Aorta (tissue), 5 donors: Measurements from ENCODE around the gene LRP4. TPM values are rescaled to one million over a fixed set of nuclear protein-coding genes. Genes with fewer than 3 reads are reported as not detected.

Experiments used
- ATAC-seq: fragments of 200-7000 bp; cut with Tn5 transposase; one replicate; pipeline ENCODE4 v1.9.1; 2022; ENCODE audit warnings: moderate library complexity; ENCODE audit not compliant: low FRiP score
- DNase-seq, 2 donors: peaks; one replicate each; pipeline ENCODE4 v3.0.0-alpha.2; 2020
- H3K27ac ChIP-seq, 2 donors: one replicate each; pipeline ENCODE4 v1.5.1; 2013; ENCODE audit warnings: low read length in 2 of 2, mild to moderate bottlenecking in 2 of 2, moderate library complexity in 2 of 2, control low read depth in 1 of 2, inconsistent platforms in 1 of 2, low read depth in 1 of 2
- H3K27me3 ChIP-seq, 2 donors: one replicate each; pipeline ENCODE4 v1.6.1; 2013; ENCODE audit warnings: control low read depth in 1 of 2, low read length in 1 of 2, mild to moderate bottlenecking in 1 of 2, moderate library complexity in 1 of 2; ENCODE audit not compliant: insufficient read depth in 2 of 2, control insufficient read depth in 1 of 2
- H3K36me3 ChIP-seq, 2 donors: one replicate each; pipeline ENCODE4 v1.6.1; 2013; ENCODE audit warnings: control low read depth in 1 of 2, low read length in 1 of 2, mild to moderate bottlenecking in 1 of 2; ENCODE audit not compliant: insufficient read depth in 2 of 2, control insufficient read depth in 1 of 2
- H3K4me1 ChIP-seq, 2 donors: one replicate each; pipeline ENCODE4 v1.6.1; 2013; ENCODE audit warnings: low read length in 2 of 2, control low read depth in 1 of 2, mild to moderate bottlenecking in 1 of 2, moderate library complexity in 1 of 2; ENCODE audit not compliant: insufficient read depth in 2 of 2, control insufficient read depth in 1 of 2
- H3K4me3 ChIP-seq, 2 donors: one replicate each; pipeline ENCODE4 v1.5.1; 2013; ENCODE audit warnings: low read length in 2 of 2, control low read depth in 1 of 2, mild to moderate bottlenecking in 1 of 2
- H3K9me3 ChIP-seq: one replicate; pipeline ENCODE4 v1.6.1; 2013; ENCODE audit warnings: mild to moderate bottlenecking, low read length; ENCODE audit not compliant: control insufficient read depth
- WGBS, 2 donors: extraction: QIAGEN DNeasy Blood & Tissue Kit; methylation state at CpG; one replicate each; pipeline ENCODE4 v1.1.7; 2013; 5-methylcytosine and 5-hydroxymethylcytosine counted together
- intact Hi-C, 2 donors: fragments of 100-400 bp; cut with DNase I; formaldehyde crosslinking; loops; one replicate each; pipeline versions ENCODE4 v1.14.2 to v1.15.0; 2022
- polyA plus RNA-seq, 2 donors: library from polyadenylated mRNA; stranded (reverse); fragments of 200-250 nt; gene quantifications; one replicate each; pipeline ENCODE4 v1.2.3, GENCODE V29; 2013
- total RNA-seq, 2 donors: library from RNA; stranded (reverse); fragmentation: NEBNext Ultra II Directional; extraction: Animal tissue kit (Norgen Biotek cat#: 25700); gene quantifications; one replicate each; pipeline ENCODE4 v1.2.1, GENCODE V29; 2021
- donor health status: healthy with polysubstance abuse.
- donor health status: Bipolar disorder and iron deficiency.
- donor health status: DM: no; HTN: no; CAD: no.
- donor health status: DM: no; HTN: no; CAD: no.
- donor health status: DM: yes; HTN: yes; CAD: no.

LRP4 gene
- total and polyA plus RNA-seq, 4 donors: 0.90 to 8.6 (median 3.1) TPM

GRCh38 chr11:46876471-46876870 is 41.9 kb downstream of the LRP4 start:
- no peaks in the 10 kb centered on the region for H3K27me3 ChIP-seq
- no peak for DNase-seq
- no peak for ATAC-seq
- H3K36me3 ChIP-seq: peaks cover 0 to 2% of the 10 kb centered on the region in 2 donors
- intact Hi-C loops: no loop called here
- H3K27ac ChIP-seq: no peak overlapping the region
- 93 to 94% methylated on average over 11 of the region's 11 CpGs for WGBS, 2 donors
- no peaks in the 10 kb centered on the region for H3K9me3 ChIP-seq
- no peaks in the 10 kb centered on the region for H3K4me1 ChIP-seq
- no peak overlapping the region for H3K4me3 ChIP-seq

- 92 to 94% methylated on average over 6 of the region's 6 CpGs for WGBS, 2 donors
- Histone ChIP-seq H3K9me3 (no peaks in the 10 kb centered on the region), H3K27me3 (no peaks in the 10 kb centered on the region), H3K27ac (no peak overlapping the region), H3K4me1 (no peaks in the 10 kb centered on the region), H3K36me3 (peaks cover 0 to 2% of the 10 kb centered on the region in 2 donors), H3K4me3 (no peak overlapping the region)
- no peak for DNase-seq
- no peak for ATAC-seq
- intact Hi-C loops: no loop called here
Observed at GRCh38 chr11:46874586-46874985, 43.8 kb downstream of the LRP4 start.

GRCh38 chr11:46868912-46869311 is 49.4 kb downstream of the LRP4 start:
- no peak for DNase-seq

GRCh38 chr11:46865340-46865739 is 53.0 kb downstream of the LRP4 start:
- H3K27me3 ChIP-seq: no peaks in the 10 kb centered on the region
- H3K9me3 ChIP-seq: no peaks in the 10 kb centered on the region
- no peak overlapping the region for H3K27ac ChIP-seq
- intact Hi-C loops: no loop called here
- ATAC-seq (no peak), DNase-seq (no peak)
- H3K36me3 ChIP-seq: peaks cover 0 to 1% of the 10 kb centered on the region in 2 donors
- WGBS, 2 donors: 70 to 83% methylated on average over 2 of the region's 2 CpGs
- no peaks in the 10 kb centered on the region for H3K4me1 ChIP-seq
- H3K4me3 ChIP-seq: no peak overlapping the region

More at GRCh38 chr11:46868912-46869311, 49.4 kb downstream of the LRP4 start:
- WGBS, 2 donors: 95% methylated on average over 6 of the region's 6 CpGs
- Histone ChIP-seq H3K27ac (no peak overlapping the region), H3K4me1 (no peaks in the 10 kb centered on the region), H3K9me3 (no peaks in the 10 kb centered on the region), H3K27me3 (no peaks in the 10 kb centered on the region), H3K36me3 (peaks cover 0 to 4% of the 10 kb centered on the region in 2 donors), H3K4me3 (no peak overlapping the region)
- no peak for ATAC-seq
- intact Hi-C loops: no loop called here

GRCh38 chr11:46860218-46860617 is 58.1 kb downstream of the LRP4 start:
- DNase-seq (no peak), ATAC-seq (no peak)
- intact Hi-C loops: no loop called here
- Histone ChIP-seq H3K4me1 (no peaks in the 10 kb centered on the region), H3K36me3 (peaks cover 0 to 1% of the 10 kb centered on the region in 2 donors), H3K4me3 (no peak overlapping the region), H3K27ac (no peak overlapping the region), H3K9me3 (no peaks in the 10 kb centered on the region), H3K27me3 (no peaks in the 10 kb centered on the region)
- WGBS, 2 donors: 7 to 17% methylated on average over 4 of the region's 4 CpGs

- H3K27ac ChIP-seq: no peak overlapping the region
- 53 to 63% methylated on average over 12 of the region's 12 CpGs for WGBS, 2 donors
- intact Hi-C loops: no loop called here
Observed at GRCh38 chr11:46858920-46859546, 59.3 kb downstream of the LRP4 start.

GRCh38 chr11:46857666-46858065 is 60.7 kb downstream of the LRP4 start:
- Histone ChIP-seq H3K4me1 (no peaks in the 10 kb centered on the region), H3K36me3 (no peaks in the 10 kb centered on the region), H3K27ac (no peak overlapping the region), H3K9me3 (no peaks in the 10 kb centered on the region), H3K27me3 (no peaks in the 10 kb centered on the region), H3K4me3 (no peak overlapping the region)
- DNase-seq (no peak), ATAC-seq (no peak)
- WGBS, 2 donors: 76 to 85% methylated on average over 4 of the region's 4 CpGs
- intact Hi-C loops: no loop called here

More at GRCh38 chr11:46858920-46859546, 59.3 kb downstream of the LRP4 start:
- DNase-seq (no peak), ATAC-seq (no peak)
- Histone ChIP-seq H3K4me1 (no peaks in the 10 kb centered on the region), H3K4me3 (no peak overlapping the region), H3K36me3 (no peaks in the 10 kb centered on the region), H3K9me3 (no peaks in the 10 kb centered on the region), H3K27me3 (no peaks in the 10 kb centered on the region)

- Histone ChIP-seq H3K27me3 (no peaks in the 10 kb centered on the region), H3K4me3 (no peak overlapping the region), H3K27ac (no peak overlapping the region), H3K9me3 (no peaks in the 10 kb centered on the region), H3K4me1 (no peaks in the 10 kb centered on the region), H3K36me3 (no peaks in the 10 kb centered on the region)
- DNase-seq (no peak), ATAC-seq (no peak)
- 70 to 74% methylated on average over 5 of the region's 5 CpGs for WGBS, 2 donors
- intact Hi-C loops: no loop called here
Observed at GRCh38 chr11:46856605-46857343, 61.6 kb downstream of the LRP4 start.

- Histone ChIP-seq H3K9me3 (no peaks in the 10 kb centered on the region), H3K27me3 (no peaks in the 10 kb centered on the region), H3K36me3 (no peaks in the 10 kb centered on the region), H3K4me1 (no peaks in the 10 kb centered on the region), H3K27ac (no peak overlapping the region), H3K4me3 (no peak overlapping the region)
- ATAC-seq (no peak), DNase-seq (no peak)
- 99 to 100% methylated on average over 2 of the region's 2 CpGs for WGBS, 2 donors
- intact Hi-C loops: no loop called here
Observed at GRCh38 chr11:46855863-46856262, 62.5 kb downstream of the LRP4 start.
